ENCODE measurements around the gene CWC15. TPM values are rescaled to one million over a fixed set of nuclear protein-coding genes. Genes with fewer than 3 reads are reported as not detected.

The CWC15 gene
- total RNA-seq, 6 donors from 2014 or later, result 23.0 to 55.5 (median 42.6) TPM

DNA sequence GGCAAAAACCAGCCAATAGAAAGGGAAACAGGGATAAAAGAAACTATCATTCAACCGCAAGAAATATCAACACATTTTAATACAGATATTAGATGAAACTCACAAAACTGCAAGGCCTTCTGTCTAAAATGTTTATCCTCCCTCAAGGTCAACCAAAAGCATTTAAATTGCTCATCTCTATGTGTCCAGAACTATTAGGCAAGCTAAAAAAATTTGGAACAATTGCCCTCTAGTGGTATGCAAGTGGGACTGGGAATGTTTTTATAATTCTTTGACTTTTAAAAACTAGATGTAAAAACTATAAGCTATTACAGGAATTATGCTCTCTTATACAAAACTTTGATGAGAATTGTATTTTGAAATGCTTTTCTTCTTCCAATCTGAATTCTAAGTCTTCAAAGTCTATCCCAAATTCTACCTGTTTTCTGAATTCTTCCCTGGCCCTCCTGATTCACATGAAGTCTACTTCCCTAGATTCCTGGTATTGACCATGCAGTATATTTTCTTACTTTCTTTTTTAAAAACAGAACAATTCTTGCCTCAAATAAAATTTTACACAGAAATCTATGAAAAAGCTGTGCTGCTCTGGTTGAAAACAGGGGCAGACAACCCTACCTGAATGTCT, 4.9 kb downstream of the CWC15 start:
- no peaks in the 10 kb centered on the region for H3K27me3 ChIP-seq
- whole genome bisulfite sequencing, 2 donors, result 100% methylated on average over 1 of the region's 1 CpG
- DNase-seq, result no peak
- ATAC-seq (ENCODE audit: low FRiP score in 2 of 2), result no peak
- H3K9me3 ChIP-seq, result no peaks in the 10 kb centered on the region
- TF ChIP-seq POLR2A (IDR thresholded peaks at IDR 0.05) (no peak), EP300 (IDR thresholded peaks at IDR 0.05) (no peak), POLR2AphosphoS5 (IDR thresholded peaks at IDR 0.05) (no peak)
- TF ChIP-seq, protein P1, sequence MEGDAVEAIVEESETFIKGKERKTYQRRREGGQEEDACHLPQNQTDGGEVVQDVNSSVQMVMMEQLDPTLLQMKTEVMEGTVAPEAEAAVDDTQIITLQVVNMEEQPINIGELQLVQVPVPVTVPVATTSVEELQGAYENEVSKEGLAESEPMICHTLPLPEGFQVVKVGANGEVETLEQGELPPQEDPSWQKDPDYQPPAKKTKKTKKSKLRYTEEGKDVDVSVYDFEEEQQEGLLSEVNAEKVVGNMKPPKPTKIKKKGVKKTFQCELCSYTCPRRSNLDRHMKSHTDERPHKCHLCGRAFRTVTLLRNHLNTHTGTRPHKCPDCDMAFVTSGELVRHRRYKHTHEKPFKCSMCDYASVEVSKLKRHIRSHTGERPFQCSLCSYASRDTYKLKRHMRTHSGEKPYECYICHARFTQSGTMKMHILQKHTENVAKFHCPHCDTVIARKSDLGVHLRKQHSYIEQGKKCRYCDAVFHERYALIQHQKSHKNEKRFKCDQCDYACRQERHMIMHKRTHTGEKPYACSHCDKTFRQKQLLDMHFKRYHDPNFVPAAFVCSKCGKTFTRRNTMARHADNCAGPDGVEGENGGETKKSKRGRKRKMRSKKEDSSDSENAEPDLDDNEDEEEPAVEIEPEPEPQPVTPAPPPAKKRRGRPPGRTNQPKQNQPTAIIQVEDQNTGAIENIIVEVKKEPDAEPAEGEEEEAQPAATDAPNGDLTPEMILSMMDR (IDR thresholded peaks at IDR 0.05), result peak in 4 of 6 experiments; percentile 16 to 46 (median 33)
- no peak overlapping the region for H3K4me3 ChIP-seq
- peaks cover 43 to 87% (median 68%) of the 10 kb centered on the region in 4 donors for H3K36me3 ChIP-seq
- H3K27ac ChIP-seq, result no peak overlapping the region
- peaks cover 4 to 12% (median 8%) of the 10 kb centered on the region in 4 donors for H3K4me1 ChIP-seq

DNA sequence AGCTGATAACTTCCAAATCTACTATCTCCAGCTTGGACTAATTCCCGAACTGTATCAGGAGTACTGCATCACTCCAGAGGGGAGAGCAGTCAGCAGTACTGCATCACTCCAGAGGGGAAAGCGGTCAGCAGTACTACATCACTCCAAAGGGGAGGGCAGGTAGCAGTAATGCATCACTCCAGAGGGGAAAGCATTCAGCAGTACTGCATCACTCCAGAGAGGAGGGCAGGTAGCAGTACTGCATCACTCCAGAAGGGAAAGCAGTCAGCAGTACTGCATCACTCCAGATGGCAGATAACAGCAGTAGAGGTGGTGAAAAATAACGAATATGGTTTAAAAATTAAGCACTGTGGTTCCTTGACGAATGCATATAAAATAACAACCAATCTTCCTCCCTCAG, 8.4 kb downstream of the CWC15 start:
- Histone ChIP-seq H3K27me3 (no peaks in the 10 kb centered on the region), H3K9me3 (no peaks in the 10 kb centered on the region), H3K4me3 (no peak overlapping the region), H3K27ac (no peak overlapping the region), H3K36me3 (peaks cover 46 to 100% (median 81%) of the 10 kb centered on the region in 4 donors), H3K4me1 (no peaks in the 10 kb centered on the region)
- DNase-seq (no peak), ATAC-seq (ENCODE audit: low FRiP score in 2 of 2) (no peak)
- 88 to 92% methylated on average over 4 of the region's 4 CpGs for WGBS, 2 donors
- TF ChIP-seq POLR2A (IDR thresholded peaks at IDR 0.05), result no peak
- TF ChIP-seq POLR2AphosphoS5 (IDR thresholded peaks at IDR 0.05), result no peak
- TF ChIP-seq, protein P1 (IDR thresholded peaks at IDR 0.05), result no peak
- no peak for TF ChIP-seq EP300 (IDR thresholded peaks at IDR 0.05)

DNA sequence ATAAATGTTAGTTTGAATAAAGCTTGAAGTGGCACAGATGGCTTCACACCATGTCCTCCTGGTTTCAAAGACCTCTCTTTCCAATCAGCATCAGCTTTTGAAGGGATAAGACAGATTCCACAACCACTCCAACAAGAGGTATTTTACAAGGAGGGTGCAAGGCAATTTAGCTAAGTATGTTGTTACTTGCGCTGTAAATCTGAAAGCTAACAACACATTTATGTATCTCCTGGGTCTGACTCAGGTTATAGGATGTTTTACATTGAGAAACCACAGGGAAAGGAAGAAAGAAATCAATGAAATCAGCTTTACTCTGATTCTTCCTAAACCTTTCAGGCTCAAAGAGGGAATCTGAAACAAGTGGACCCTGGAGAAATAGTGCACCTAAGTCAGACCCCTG, 12.1 kb downstream of the CWC15 start:
- TF ChIP-seq, protein P1 (IDR thresholded peaks at IDR 0.05), result no peak
- TF ChIP-seq POLR2AphosphoS5 (IDR thresholded peaks at IDR 0.05), result no peak
- no peak for TF ChIP-seq EP300 (IDR thresholded peaks at IDR 0.05)
- no peak for TF ChIP-seq POLR2A (IDR thresholded peaks at IDR 0.05)
- H3K9me3 ChIP-seq, result no peaks in the 10 kb centered on the region
- H3K4me3 ChIP-seq, result no peak overlapping the region
- no peaks in the 10 kb centered on the region for H3K27me3 ChIP-seq
- H3K4me1 ChIP-seq, result no peaks in the 10 kb centered on the region
- WGBS, 2 donors, result 95 to 96% methylated on average over 1 of the region's 1 CpG
- H3K27ac ChIP-seq, result no peak overlapping the region
- DNase-seq (no peak), ATAC-seq (ENCODE audit: low FRiP score in 2 of 2) (no peak)
- peaks cover 27 to 74% (median 60%) of the 10 kb centered on the region in 4 donors for H3K36me3 ChIP-seq

DNA sequence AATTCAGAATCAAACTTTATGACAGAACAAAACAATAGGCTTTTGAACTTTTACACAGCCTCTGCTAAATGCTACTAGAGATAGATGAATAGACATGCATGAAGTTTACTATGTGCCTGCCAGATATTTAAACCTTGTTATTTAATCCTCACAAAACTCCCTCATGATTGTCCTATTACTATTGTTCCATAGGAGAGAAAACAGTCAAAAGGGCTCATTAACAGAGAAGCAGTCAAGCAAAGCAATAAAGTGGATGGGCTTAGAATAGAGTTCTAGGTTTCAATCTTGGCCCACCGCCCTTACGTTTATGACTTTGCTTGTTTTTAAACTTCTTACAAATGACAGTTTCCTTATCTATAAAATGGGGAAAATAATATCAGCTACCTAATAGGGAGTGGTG, 12.9 kb downstream of the CWC15 start:
- Histone ChIP-seq H3K36me3 (peaks cover 22 to 66% (median 52%) of the 10 kb centered on the region in 4 donors), H3K27ac (no peak overlapping the region), H3K27me3 (no peaks in the 10 kb centered on the region), H3K4me3 (no peak overlapping the region), H3K9me3 (no peaks in the 10 kb centered on the region), H3K4me1 (no peaks in the 10 kb centered on the region)
- TF ChIP-seq POLR2A (IDR thresholded peaks at IDR 0.05) (no peak), POLR2AphosphoS5 (IDR thresholded peaks at IDR 0.05) (no peak), EP300 (IDR thresholded peaks at IDR 0.05) (no peak)
- TF ChIP-seq, protein P1 (IDR thresholded peaks at IDR 0.05), result no peak
- DNase-seq (no peak), ATAC-seq (ENCODE audit: low FRiP score in 2 of 2) (no peak)
- 94 to 97% methylated on average over 2 of the region's 2 CpGs for WGBS, 2 donors

DNA sequence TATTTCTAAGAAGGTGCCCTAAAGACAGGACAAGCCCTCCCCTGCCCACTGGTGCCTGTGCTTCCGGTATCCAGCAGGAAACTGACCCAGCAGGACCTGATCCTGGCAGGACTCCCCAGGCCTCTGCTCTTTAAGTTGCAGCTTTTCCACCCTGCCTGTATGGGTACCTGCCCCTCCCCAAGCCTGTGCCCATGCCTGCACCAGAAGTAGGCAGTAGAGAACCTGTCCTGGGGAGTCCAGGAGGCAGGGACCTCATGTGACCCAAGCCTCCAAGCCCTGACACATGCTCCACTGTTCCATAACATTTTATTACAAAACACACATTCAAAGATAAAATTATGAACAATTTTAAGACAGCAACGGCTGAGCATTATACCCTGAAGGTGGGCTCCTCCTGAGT, 14.2 kb downstream of the CWC15 start:
- ATAC-seq (ENCODE audit: low FRiP score in 2 of 2), result peak in 1 of 2 donors; percentile 46
- TF ChIP-seq, protein P1 (IDR thresholded peaks at IDR 0.05), result no peak
- TF ChIP-seq POLR2A (IDR thresholded peaks at IDR 0.05), result no peak
- TF ChIP-seq EP300 (IDR thresholded peaks at IDR 0.05), result no peak
- no peak for TF ChIP-seq POLR2AphosphoS5 (IDR thresholded peaks at IDR 0.05)
- peaks cover 10 to 53% (median 39%) of the 10 kb centered on the region in 4 donors for H3K36me3 ChIP-seq

More for the DNA sequence above, 14.2 kb downstream of the CWC15 start:
- WGBS, 2 donors, result 89 to 100% methylated on average over 2 of the region's 2 CpGs
- H3K9me3 ChIP-seq, result no peaks in the 10 kb centered on the region
- DNase-seq, result no peak
- H3K27ac ChIP-seq, result no peak overlapping the region
- H3K4me3 ChIP-seq, result no peak overlapping the region
- no peaks in the 10 kb centered on the region for H3K27me3 ChIP-seq
- no peaks in the 10 kb centered on the region for H3K4me1 ChIP-seq

Data from upper lobe of left lung (tissue), 6 donors.